Measurements from ENCODE around the gene ARPC1B. TPM values are rescaled to one million over a fixed set of nuclear protein-coding genes. Genes with fewer than 3 reads are reported as not detected.

ARPC1B gene
- total and polyA plus RNA-seq, 4 donors: 43.9 to 182 (median 112) TPM

DNA sequence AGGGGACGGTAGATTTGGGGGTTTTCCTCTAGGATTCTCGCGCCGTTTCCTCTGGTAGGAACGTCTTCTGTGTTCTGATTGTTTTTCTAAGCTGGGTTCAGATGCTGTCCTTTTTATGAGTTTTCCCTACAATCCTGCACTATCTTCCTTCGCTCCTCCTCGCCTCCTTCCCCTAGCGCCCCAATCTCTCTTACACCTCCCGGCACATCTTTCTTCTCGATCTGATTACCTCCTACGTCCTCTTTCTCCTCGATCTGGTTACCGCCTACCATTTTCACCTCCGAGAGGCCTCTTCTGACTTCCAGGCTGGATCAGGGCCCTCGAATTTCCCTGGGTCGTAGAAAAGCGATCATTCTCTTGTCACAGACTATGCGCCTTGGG, 34.7 kb downstream of the ARPC1B start:
- Histone ChIP-seq H3K27me3 (ENCODE audit: control insufficient read depth in 4 of 4, insufficient read depth in 4 of 4, low read length in 3 of 4) (no peaks in the 10 kb centered on the region), H3K27ac (ENCODE audit: low read depth in 1 of 2, low read length in 2 of 2) (peak overlapping the region; percentile 97 to 99), H3K9ac (ENCODE audit: low read depth in 1 of 2, low read length in 2 of 2) (peak overlapping the region; percentile 67 to 91), H3K9me3 (ENCODE audit: control insufficient read depth in 4 of 4, low read length in 3 of 4) (no peaks in the 10 kb centered on the region), H3K36me3 (ENCODE audit: control insufficient read depth in 4 of 4, insufficient read depth in 3 of 4, low read depth in 1 of 4, low read length in 3 of 4) (peaks cover 5 to 26% (median 19%) of the 10 kb centered on the region in 4 donors), H3K4me3 (ENCODE audit: low read depth in 1 of 3, low read length in 3 of 3) (peak overlapping the region; percentile 86 to 99 (median 97)), H3K4me1 (ENCODE audit: control insufficient read depth in 4 of 4, insufficient read depth in 4 of 4, low read length in 3 of 4) (peaks cover 3 to 31% (median 25%) of the 10 kb centered on the region in 4 donors)
- TF ChIP-seq SP1 (IDR thresholded peaks at IDR 0.05) (no peak), JUND (IDR thresholded peaks at IDR 0.05) (no peak), YY1 (IDR thresholded peaks at IDR 0.05) (no peak), TAF1 (conservative IDR thresholded peaks at IDR 0.05) (no peak), HNF4G (IDR thresholded peaks at IDR 0.05) (no peak), FOXA2 (IDR thresholded peaks at IDR 0.05) (no peak)
- TF ChIP-seq, protein P1, sequence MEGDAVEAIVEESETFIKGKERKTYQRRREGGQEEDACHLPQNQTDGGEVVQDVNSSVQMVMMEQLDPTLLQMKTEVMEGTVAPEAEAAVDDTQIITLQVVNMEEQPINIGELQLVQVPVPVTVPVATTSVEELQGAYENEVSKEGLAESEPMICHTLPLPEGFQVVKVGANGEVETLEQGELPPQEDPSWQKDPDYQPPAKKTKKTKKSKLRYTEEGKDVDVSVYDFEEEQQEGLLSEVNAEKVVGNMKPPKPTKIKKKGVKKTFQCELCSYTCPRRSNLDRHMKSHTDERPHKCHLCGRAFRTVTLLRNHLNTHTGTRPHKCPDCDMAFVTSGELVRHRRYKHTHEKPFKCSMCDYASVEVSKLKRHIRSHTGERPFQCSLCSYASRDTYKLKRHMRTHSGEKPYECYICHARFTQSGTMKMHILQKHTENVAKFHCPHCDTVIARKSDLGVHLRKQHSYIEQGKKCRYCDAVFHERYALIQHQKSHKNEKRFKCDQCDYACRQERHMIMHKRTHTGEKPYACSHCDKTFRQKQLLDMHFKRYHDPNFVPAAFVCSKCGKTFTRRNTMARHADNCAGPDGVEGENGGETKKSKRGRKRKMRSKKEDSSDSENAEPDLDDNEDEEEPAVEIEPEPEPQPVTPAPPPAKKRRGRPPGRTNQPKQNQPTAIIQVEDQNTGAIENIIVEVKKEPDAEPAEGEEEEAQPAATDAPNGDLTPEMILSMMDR (IDR thresholded peaks at IDR 0.05; ENCODE audit: low read depth, low read length, missing input control): no peak
- TF ChIP-seq, protein P2, sequence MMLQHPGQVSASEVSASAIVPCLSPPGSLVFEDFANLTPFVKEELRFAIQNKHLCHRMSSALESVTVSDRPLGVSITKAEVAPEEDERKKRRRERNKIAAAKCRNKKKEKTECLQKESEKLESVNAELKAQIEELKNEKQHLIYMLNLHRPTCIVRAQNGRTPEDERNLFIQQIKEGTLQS (IDR thresholded peaks at IDR 0.05): no peak
- no peak for DNase-seq (ENCODE audit: low spot score)
- under 1% methylated on average over 18 of the region's 18 CpGs for WGBS

DNA sequence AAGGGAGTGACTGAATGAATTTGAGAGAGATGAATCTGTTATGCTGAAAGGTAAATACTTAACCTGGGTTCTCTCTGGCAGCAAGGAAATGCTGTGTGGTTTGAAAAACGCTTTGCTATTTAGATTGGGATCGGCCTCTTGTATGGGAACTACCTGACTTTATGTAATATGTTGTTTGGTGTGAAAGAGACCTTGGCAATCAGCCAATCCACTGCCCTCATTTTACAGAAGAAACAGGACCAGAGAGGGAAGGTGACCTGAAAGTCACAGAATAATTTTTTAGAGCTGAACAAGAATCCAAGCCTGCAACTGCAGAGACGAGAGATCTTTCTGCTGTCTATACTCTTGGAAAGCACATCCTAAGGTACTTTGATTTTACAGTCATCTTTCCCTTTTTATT, 35.3 kb downstream of the ARPC1B start:
- 36% methylated on average over 3 of the region's 3 CpGs for WGBS
- Histone ChIP-seq H3K4me1 (ENCODE audit: control insufficient read depth in 4 of 4, insufficient read depth in 4 of 4, low read length in 3 of 4) (peaks cover 3 to 31% (median 25%) of the 10 kb centered on the region in 4 donors), H3K27me3 (ENCODE audit: control insufficient read depth in 4 of 4, insufficient read depth in 4 of 4, low read length in 3 of 4) (no peaks in the 10 kb centered on the region), H3K4me3 (ENCODE audit: low read depth in 1 of 3, low read length in 3 of 3) (peak overlapping the region in 2 of 3 donors; percentile 86 to 99), H3K9me3 (ENCODE audit: control insufficient read depth in 4 of 4, low read length in 3 of 4) (no peaks in the 10 kb centered on the region), H3K9ac (ENCODE audit: low read depth in 1 of 2, low read length in 2 of 2) (peak overlapping the region in 1 of 2 donors; percentile 91), H3K27ac (ENCODE audit: low read depth in 1 of 2, low read length in 2 of 2) (no peak overlapping the region), H3K36me3 (ENCODE audit: control insufficient read depth in 4 of 4, insufficient read depth in 3 of 4, low read depth in 1 of 4, low read length in 3 of 4) (peaks cover 5 to 22% (median 18%) of the 10 kb centered on the region in 4 donors)
- no peak for DNase-seq (ENCODE audit: low spot score)
- TF ChIP-seq, protein P2 (IDR thresholded peaks at IDR 0.05): no peak
- TF ChIP-seq RAD21 (IDR thresholded peaks at IDR 0.05): no peak
- TF ChIP-seq EGR1 (IDR thresholded peaks at IDR 0.05; ENCODE audit: low read depth in 2 of 2): no peak
- no peak for TF ChIP-seq JUND (IDR thresholded peaks at IDR 0.05)
- TF ChIP-seq FOXA2 (IDR thresholded peaks at IDR 0.05): no peak
- TF ChIP-seq HNF4G (IDR thresholded peaks at IDR 0.05): no peak
- TF ChIP-seq, protein P3, sequence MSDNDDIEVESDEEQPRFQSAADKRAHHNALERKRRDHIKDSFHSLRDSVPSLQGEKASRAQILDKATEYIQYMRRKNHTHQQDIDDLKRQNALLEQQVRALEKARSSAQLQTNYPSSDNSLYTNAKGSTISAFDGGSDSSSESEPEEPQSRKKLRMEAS (IDR thresholded peaks at IDR 0.05): no peak
- no peak for TF ChIP-seq FOXA1 (IDR thresholded peaks at IDR 0.05)

DNA sequence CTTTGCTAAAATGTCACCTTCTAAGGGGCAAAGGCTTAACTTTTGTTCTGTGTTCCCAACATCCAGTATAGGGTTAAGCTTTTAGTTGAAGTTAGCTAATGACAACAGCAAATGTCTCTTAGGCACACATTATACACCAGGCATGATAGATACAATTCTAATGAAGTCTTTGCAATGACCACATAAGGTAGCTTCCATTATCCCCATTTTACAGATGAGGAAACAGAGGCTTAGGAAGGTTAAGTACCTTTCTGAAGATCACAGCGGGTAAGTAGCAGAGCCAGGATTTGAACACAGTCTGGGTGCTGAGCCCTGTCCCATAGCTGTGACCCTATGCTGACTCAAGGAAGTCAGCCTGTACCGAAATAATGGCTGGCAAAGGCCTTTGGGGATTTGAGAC, 36.1 kb downstream of the ARPC1B start:
- TF ChIP-seq FOXA2 (IDR thresholded peaks at IDR 0.05) (no peak), GABPA (IDR thresholded peaks at IDR 0.05 in 1 of 2, conservative IDR thresholded peaks at IDR 0.05 in 1 of 2) (no peak), HNF4G (IDR thresholded peaks at IDR 0.05) (no peak)
- TF ChIP-seq, protein P1 (IDR thresholded peaks at IDR 0.05; ENCODE audit: low read depth, low read length, missing input control): no peak
- Histone ChIP-seq H3K27ac (ENCODE audit: low read depth in 1 of 2, low read length in 2 of 2) (no peak overlapping the region), H3K4me1 (ENCODE audit: control insufficient read depth in 4 of 4, insufficient read depth in 4 of 4, low read length in 3 of 4) (peaks cover 3 to 37% (median 30%) of the 10 kb centered on the region in 4 donors), H3K36me3 (ENCODE audit: control insufficient read depth in 4 of 4, insufficient read depth in 3 of 4, low read depth in 1 of 4, low read length in 3 of 4) (peaks cover 5 to 22% (median 18%) of the 10 kb centered on the region in 4 donors), H3K27me3 (ENCODE audit: control insufficient read depth in 4 of 4, insufficient read depth in 4 of 4, low read length in 3 of 4) (no peaks in the 10 kb centered on the region), H3K9me3 (ENCODE audit: control insufficient read depth in 4 of 4, low read length in 3 of 4) (no peaks in the 10 kb centered on the region), H3K9ac (ENCODE audit: low read depth in 1 of 2, low read length in 2 of 2) (no peak overlapping the region), H3K4me3 (ENCODE audit: low read depth in 1 of 3, low read length in 3 of 3) (no peak overlapping the region)
- 97% methylated on average over 2 of the region's 2 CpGs for WGBS
- DNase-seq (ENCODE audit: low spot score): no peak

Measured in liver (tissue), 9 donors.